Tibial artery (tissue), 4 donors: Measurements from ENCODE around the gene DNAL4.

Source experiments
- DNase-seq, 2 donors: peaks; one replicate each; pipeline ENCODE4 v3.0.0-alpha.2; 2019
- H3K27ac ChIP-seq, 2 donors: fragments of 200-600 bp; sonication (generic) in 1 of 2; 1 replicate in 1 of 2; 2 replicates in 1 of 2; pipeline ENCODE4 v1.5.1; 2018 to 2019; ENCODE audit warnings: mild to moderate bottlenecking in 1 of 2
- H3K27me3 ChIP-seq, 2 donors: fragments of 200-600 bp; sonication (generic) in 1 of 2; one replicate each; pipeline versions ENCODE4 v1.5.1 to v1.6.0; 2016 to 2019
- H3K36me3 ChIP-seq, 3 donors: fragments of 200-600 bp; sonication (generic) in 2 of 3; one replicate each; pipeline ENCODE4 v1.5.1; 2016 to 2019; ENCODE audit warnings: mild to moderate bottlenecking in 2 of 3
- H3K4me1 ChIP-seq, 4 donors: fragments of 200-600 bp; sonication (generic) in 2 of 4; 1 replicate in 3 of 4; 2 replicates in 1 of 4; pipeline ENCODE4 v1.5.1; 2016 to 2019
- H3K4me3 ChIP-seq, 2 donors: fragments of 200-600 bp; sonication (generic) in 1 of 2; 1 replicate in 1 of 2; 2 replicates in 1 of 2; pipeline ENCODE4 v1.5.1; 2018 to 2019; ENCODE audit warnings: mild to moderate bottlenecking in 2 of 2
- H3K9me3 ChIP-seq, 3 donors: fragments of 200-600 bp; sonication (generic) in 1 of 3; one replicate each; pipeline ENCODE4 v1.5.1; 2016 to 2019
- intact Hi-C: fragments of 100-400 bp; cut with DNase I; formaldehyde crosslinking; loops from one replicate; pipeline ENCODE4 v1.15.0; 2023; ENCODE audit warnings: low total_unique reads
- TF ChIP-seq, protein P1 (sequence below), 2 experiments: fragments of 200-600 bp in 1 of 2; fragments of 450-650 bp in 1 of 2; IDR thresholded peaks; one replicate each; pipeline ENCODE4 v1.5.1; 2017 to 2019; ENCODE audit warnings: antibody characterized with exemption in 2 of 2, mild to moderate bottlenecking in 1 of 2, moderate library complexity in 1 of 2

The DNAL4 gene

GRCh38 chr22:38840129-38840528, 46.2 kb upstream of the DNAL4 start:
- TF ChIP-seq, protein P1, sequence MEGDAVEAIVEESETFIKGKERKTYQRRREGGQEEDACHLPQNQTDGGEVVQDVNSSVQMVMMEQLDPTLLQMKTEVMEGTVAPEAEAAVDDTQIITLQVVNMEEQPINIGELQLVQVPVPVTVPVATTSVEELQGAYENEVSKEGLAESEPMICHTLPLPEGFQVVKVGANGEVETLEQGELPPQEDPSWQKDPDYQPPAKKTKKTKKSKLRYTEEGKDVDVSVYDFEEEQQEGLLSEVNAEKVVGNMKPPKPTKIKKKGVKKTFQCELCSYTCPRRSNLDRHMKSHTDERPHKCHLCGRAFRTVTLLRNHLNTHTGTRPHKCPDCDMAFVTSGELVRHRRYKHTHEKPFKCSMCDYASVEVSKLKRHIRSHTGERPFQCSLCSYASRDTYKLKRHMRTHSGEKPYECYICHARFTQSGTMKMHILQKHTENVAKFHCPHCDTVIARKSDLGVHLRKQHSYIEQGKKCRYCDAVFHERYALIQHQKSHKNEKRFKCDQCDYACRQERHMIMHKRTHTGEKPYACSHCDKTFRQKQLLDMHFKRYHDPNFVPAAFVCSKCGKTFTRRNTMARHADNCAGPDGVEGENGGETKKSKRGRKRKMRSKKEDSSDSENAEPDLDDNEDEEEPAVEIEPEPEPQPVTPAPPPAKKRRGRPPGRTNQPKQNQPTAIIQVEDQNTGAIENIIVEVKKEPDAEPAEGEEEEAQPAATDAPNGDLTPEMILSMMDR (IDR thresholded peaks at IDR 0.05): no peak
- Histone ChIP-seq H3K36me3 (no peaks in the 10 kb centered on the region), H3K27ac (no peak overlapping the region), H3K4me3 (no peak overlapping the region), H3K9me3 (no peaks in the 10 kb centered on the region), H3K4me1 (peaks cover 0 to 42% (median 33%) of the 10 kb centered on the region in 4 donors), H3K27me3 (no peaks in the 10 kb centered on the region)
- no peak for DNase-seq
- intact Hi-C loops: loop anchor here (10.0 kb wide), 1 partner anchor 45 kb away; the partner anchor contains the start of gene DNAL4

DNA sequence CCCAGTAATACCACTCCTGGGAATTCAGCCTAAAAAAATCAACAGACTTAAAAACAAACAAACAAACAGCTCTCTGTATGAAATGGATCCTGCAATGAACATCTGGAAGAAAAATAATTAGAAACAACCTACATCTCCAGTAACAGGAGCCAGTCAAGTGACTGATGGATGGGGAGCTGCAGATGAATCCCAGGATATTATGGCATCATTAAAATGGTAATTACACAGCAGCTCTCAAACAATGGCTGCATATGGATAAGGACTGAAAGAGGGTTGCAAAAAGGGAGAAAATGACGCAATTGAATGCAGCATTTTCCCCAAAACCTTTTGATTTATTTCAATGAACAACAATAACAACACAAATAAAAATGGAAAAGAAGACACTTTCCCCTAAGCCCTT, 45.7 kb upstream of the DNAL4 start:
- Histone ChIP-seq H3K4me3 (no peak overlapping the region), H3K4me1 (peaks cover 0 to 38% (median 30%) of the 10 kb centered on the region in 4 donors), H3K36me3 (no peaks in the 10 kb centered on the region), H3K9me3 (no peaks in the 10 kb centered on the region), H3K27me3 (no peaks in the 10 kb centered on the region), H3K27ac (no peak overlapping the region)
- TF ChIP-seq, protein P1 (IDR thresholded peaks at IDR 0.05): no peak
- no peak for DNase-seq
- intact Hi-C loops: loop anchor here (10.0 kb wide), 1 partner anchor 45 kb away; the partner anchor contains the start of gene DNAL4

GRCh38 chr22:38837414-38837928, 43.5 kb upstream of the DNAL4 start:
- intact Hi-C loops: no loop called here
- peaks cover 0 to 23% (median 16%) of the 10 kb centered on the region in 4 donors for H3K4me1 ChIP-seq
- TF ChIP-seq, protein P1 (IDR thresholded peaks at IDR 0.05): no peak
- H3K9me3 ChIP-seq: no peaks in the 10 kb centered on the region
- no peaks in the 10 kb centered on the region for H3K36me3 ChIP-seq
- DNase-seq: no peak
- no peak overlapping the region for H3K4me3 ChIP-seq
- H3K27me3 ChIP-seq: no peaks in the 10 kb centered on the region
- H3K27ac ChIP-seq: no peak overlapping the region

DNA sequence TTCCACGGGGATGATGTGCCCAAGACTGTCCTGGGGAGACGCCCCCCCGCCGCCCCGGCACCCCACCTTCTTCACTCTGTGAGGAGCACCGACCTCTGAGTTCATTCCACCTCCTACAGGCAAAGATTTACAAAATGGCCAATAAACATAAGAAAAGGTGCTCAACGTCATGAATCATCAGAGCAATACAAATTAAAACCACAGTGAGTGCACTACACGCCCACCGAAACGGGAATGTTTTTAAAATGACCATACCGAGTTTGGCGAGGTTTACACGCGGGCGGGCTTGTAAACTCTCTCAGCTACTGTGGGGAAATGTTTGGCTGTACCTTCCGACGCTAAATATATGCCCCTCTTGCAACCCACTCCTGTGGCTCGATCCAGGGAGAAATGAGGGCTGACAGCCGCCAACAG, 42.0 kb upstream of the DNAL4 start:
- Histone ChIP-seq H3K27me3 (no peaks in the 10 kb centered on the region), H3K27ac (no peak overlapping the region), H3K9me3 (no peaks in the 10 kb centered on the region), H3K36me3 (no peaks in the 10 kb centered on the region), H3K4me3 (no peak overlapping the region), H3K4me1 (peaks cover 0 to 9% (median 3%) of the 10 kb centered on the region in 4 donors)
- no peak for DNase-seq
- TF ChIP-seq, protein P1 (IDR thresholded peaks at IDR 0.05): no peak
- intact Hi-C loops: no loop called here

- TF ChIP-seq, protein P1 (IDR thresholded peaks at IDR 0.05): no peak
- H3K27me3 ChIP-seq: no peaks in the 10 kb centered on the region
- H3K9me3 ChIP-seq: no peaks in the 10 kb centered on the region
- DNase-seq: no peak
- intact Hi-C loops: no loop called here
- no peaks in the 10 kb centered on the region for H3K4me1 ChIP-seq
- H3K36me3 ChIP-seq: no peaks in the 10 kb centered on the region
- H3K27ac ChIP-seq: no peak overlapping the region
- no peak overlapping the region for H3K4me3 ChIP-seq
Observed at GRCh38 chr22:38834991-38835390, 41.0 kb upstream of the DNAL4 start.
